Glutamatergic neuron (in vitro differentiated cells): ENCODE measurements around the gene EMSY. TPM values are rescaled to one million over a fixed set of nuclear protein-coding genes. Genes with fewer than 3 reads are reported as not detected.

Experiments
- DNase-seq: peaks from one replicate; pipeline ENCODE4 v3.0.0; 2022
- H3K27ac Mint-ChIP-seq: one replicate; pipeline ENCODE4 v1.8.0; 2020; ENCODE audit warnings: mild to moderate bottlenecking, mixed read lengths, inconsistent platforms; ENCODE audit not compliant: unreplicated experiment
- H3K27me3 Mint-ChIP-seq: one replicate; pipeline ENCODE4 v1.8.0; 2020; ENCODE audit warnings: mild to moderate bottlenecking, moderate library complexity, mixed read lengths, inconsistent platforms; ENCODE audit not compliant: unreplicated experiment
- H3K36me3 Mint-ChIP-seq: one replicate; pipeline ENCODE4 v1.8.0; 2020; ENCODE audit warnings: mild to moderate bottlenecking, mixed read lengths, inconsistent platforms; ENCODE audit not compliant: unreplicated experiment
- H3K4me1 Mint-ChIP-seq: one replicate; pipeline ENCODE4 v1.8.0; 2020; ENCODE audit warnings: mild to moderate bottlenecking, low read depth, mixed read lengths, inconsistent platforms; ENCODE audit not compliant: unreplicated experiment
- H3K4me3 Mint-ChIP-seq: one replicate; pipeline ENCODE4 v1.8.0; 2020; ENCODE audit warnings: mild to moderate bottlenecking, mixed read lengths, inconsistent platforms; ENCODE audit not compliant: unreplicated experiment
- H3K9me3 Mint-ChIP-seq: one replicate; pipeline ENCODE4 v1.8.0; 2020; ENCODE audit warnings: mild to moderate bottlenecking, moderate library complexity, mixed read lengths, inconsistent platforms; ENCODE audit not compliant: unreplicated experiment
- CTCF ChIP-seq: fragments of 200-600 bp; sonication (generic); IDR thresholded peaks from one replicate; pipeline ENCODE4 v1.5.0; 2021; ENCODE audit not compliant: partially characterized antibody, unreplicated experiment
- total RNA-seq: library from RNA; stranded (reverse); fragmentation: NEBNext Ultra II Directional; extraction: Animal tissue kit (Norgen Biotek cat#: 25700); gene quantifications from one replicate; pipeline ENCODE4 v1.2.1, GENCODE V29; 2021; ENCODE audit not compliant: unreplicated experiment

EMSY gene
- total RNA-seq, 1 donor from 2014 or later: 31.4 TPM

- no peak for TF ChIP-seq CTCF
- Mint-ChIP-seq H3K36me3 (no peaks in the 10 kb centered on the region), H3K9me3 (peaks cover 9% of the 10 kb centered on the region), H3K4me1 (peaks cover 13% of the 10 kb centered on the region), H3K27ac (no peak overlapping the region), H3K4me3 (no peak overlapping the region), H3K27me3 (peaks cover 7% of the 10 kb centered on the region)
- no peak for DNase-seq
Observed at GRCh38 chr11:76600124-76600655, 155.4 kb downstream of the EMSY start.

- no peak for TF ChIP-seq CTCF
- H3K36me3 Mint-ChIP-seq: peaks cover 3% of the 10 kb centered on the region
- H3K9me3 Mint-ChIP-seq: peaks cover 12% of the 10 kb centered on the region
- H3K27me3 Mint-ChIP-seq: peaks cover 7% of the 10 kb centered on the region
- H3K4me1 Mint-ChIP-seq: peaks cover 19% of the 10 kb centered on the region
- DNase-seq: no peak
- no peak overlapping the region for H3K27ac Mint-ChIP-seq
- H3K4me3 Mint-ChIP-seq: no peak overlapping the region
Observed at GRCh38 chr11:76601272-76601671, 156.5 kb downstream of the EMSY start.

- H3K27me3 Mint-ChIP-seq: peaks cover 8% of the 10 kb centered on the region
- no peak for TF ChIP-seq CTCF
Observed at GRCh38 chr11:76601724-76602123, 156.9 kb downstream of the EMSY start.

GRCh38 chr11:76602431-76602861 lies 157.6 kb downstream of the EMSY start:
- no peak overlapping the region for H3K27ac Mint-ChIP-seq
- TF ChIP-seq CTCF: no peak
- peaks cover 15% of the 10 kb centered on the region for H3K9me3 Mint-ChIP-seq
- peaks cover 23% of the 10 kb centered on the region for H3K4me1 Mint-ChIP-seq
- H3K4me3 Mint-ChIP-seq: no peak overlapping the region
- H3K27me3 Mint-ChIP-seq: peaks cover 8% of the 10 kb centered on the region
- H3K36me3 Mint-ChIP-seq: peaks cover 7% of the 10 kb centered on the region
- DNase-seq: no peak

More at GRCh38 chr11:76601724-76602123, 156.9 kb downstream of the EMSY start:
- H3K27ac Mint-ChIP-seq: no peak overlapping the region
- DNase-seq: no peak
- H3K4me3 Mint-ChIP-seq: no peak overlapping the region
- peaks cover 7% of the 10 kb centered on the region for H3K36me3 Mint-ChIP-seq
- H3K9me3 Mint-ChIP-seq: peaks cover 12% of the 10 kb centered on the region
- peaks cover 23% of the 10 kb centered on the region for H3K4me1 Mint-ChIP-seq

Other genes with a start within 250 kb of the EMSY start
- gene WNT11, start 238.5 kb upstream of the EMSY start, total RNA-seq: 0.37 TPM
- gene THAP12, start 63.9 kb upstream of the EMSY start, total RNA-seq: 32.2 TPM
- 14.8 TPM for gene GVQW3, start 63.7 kb upstream of the EMSY start, total RNA-seq
- gene LRRC32, start 225.7 kb downstream of the EMSY start, total RNA-seq: 0.39 TPM